ENCODE data around the gene MAGEH1.

The MAGEH1 gene

GRCh38 chrX:55489314-55490009 is 37.5 kb downstream of the MAGEH1 start, which contains the start of gene USP51:
TSS of gene USP51 (minus strand) at chrX:55489848. CDS start at chrX:55488939, 909 bp downstream.
- TF ChIP-seq CTCF (IDR thresholded peaks at IDR 0.05; ENCODE audit: low read depth, low read length), result no peak
- peaks cover 25% of the 10 kb centered on the region for H3K27me3 ChIP-seq (ENCODE audit: insufficient read depth, low read depth, severe bottlenecking)
- H3K36me3 ChIP-seq, result no peaks in the 10 kb centered on the region
- no peaks in the 10 kb centered on the region for H3K9me3 ChIP-seq (ENCODE audit: severe bottlenecking)
- peak within 1 kb of the TSS; percentile 60 for H3K4me3 ChIP-seq (ENCODE audit: low read depth, low read length)
- DNase-seq, result peak; percentile 39
- H3K27ac ChIP-seq, result peak within 1 kb of the TSS; percentile 82

DNA sequence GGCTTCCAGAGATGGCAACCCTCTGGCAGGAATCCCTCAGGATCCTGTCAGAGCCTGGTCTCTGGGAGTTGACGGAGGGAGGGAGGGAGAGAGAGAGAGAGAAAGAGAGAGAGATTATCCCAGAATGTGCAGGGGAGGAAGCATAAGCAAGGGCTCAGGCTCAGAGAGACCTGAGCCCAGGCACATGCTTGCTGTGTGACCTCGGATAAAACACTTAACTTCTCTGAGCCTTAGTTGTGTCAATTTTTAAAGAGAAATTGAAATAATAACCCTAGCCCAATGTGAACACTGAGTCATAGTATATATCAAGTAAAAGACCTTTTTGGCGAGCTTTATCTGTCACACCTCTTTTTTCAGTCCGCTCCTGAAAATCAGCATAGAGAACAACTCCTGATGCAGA is 38.2 kb downstream of the MAGEH1 start:
- H3K36me3 ChIP-seq, result no peaks in the 10 kb centered on the region
- no peak for TF ChIP-seq CTCF (IDR thresholded peaks at IDR 0.05; ENCODE audit: low read depth, low read length)
- no peak for DNase-seq
- H3K4me3 ChIP-seq (ENCODE audit: low read depth, low read length), result peak overlapping the region; percentile 60
- peaks cover 25% of the 10 kb centered on the region for H3K27me3 ChIP-seq (ENCODE audit: insufficient read depth, low read depth, severe bottlenecking)
- no peaks in the 10 kb centered on the region for H3K9me3 ChIP-seq (ENCODE audit: severe bottlenecking)
- H3K27ac ChIP-seq, result peak overlapping the region; percentile 82

- no peaks in the 10 kb centered on the region for H3K9me3 ChIP-seq (ENCODE audit: severe bottlenecking)
- peaks cover 25% of the 10 kb centered on the region for H3K27me3 ChIP-seq (ENCODE audit: insufficient read depth, low read depth, severe bottlenecking)
- no peak for DNase-seq
- TF ChIP-seq CTCF (IDR thresholded peaks at IDR 0.05; ENCODE audit: low read depth, low read length), result no peak
- H3K27ac ChIP-seq, result no peak overlapping the region
- H3K36me3 ChIP-seq, result no peaks in the 10 kb centered on the region
- H3K4me3 ChIP-seq (ENCODE audit: low read depth, low read length), result no peak overlapping the region
Measured at GRCh38 chrX:55490974-55491373, 39.0 kb downstream of the MAGEH1 start.

All from WERI-Rb-1 (cell line).